Activated CD4-positive, alpha-beta T cell treated with anti-CD3 and anti-CD28 coated beads, Interleukin-10, Interleukin-2, amounts not matched to agents 100 ng/mL and 50 ng/mL, durations not matched to agents 16 hours and 8 hours (primary cell): ENCODE data around the gene USP8.
"Not testable (repeated sequence)": the region's sequence is repeated elsewhere in the genome, so short reads cannot be mapped to it uniquely, and the experiment has no call there.

ENCODE experiments used
- DNase-seq: peaks from one replicate; pipeline ENCODE4 v3.0.0-alpha.2; 2020

Gene USP8

DNA sequence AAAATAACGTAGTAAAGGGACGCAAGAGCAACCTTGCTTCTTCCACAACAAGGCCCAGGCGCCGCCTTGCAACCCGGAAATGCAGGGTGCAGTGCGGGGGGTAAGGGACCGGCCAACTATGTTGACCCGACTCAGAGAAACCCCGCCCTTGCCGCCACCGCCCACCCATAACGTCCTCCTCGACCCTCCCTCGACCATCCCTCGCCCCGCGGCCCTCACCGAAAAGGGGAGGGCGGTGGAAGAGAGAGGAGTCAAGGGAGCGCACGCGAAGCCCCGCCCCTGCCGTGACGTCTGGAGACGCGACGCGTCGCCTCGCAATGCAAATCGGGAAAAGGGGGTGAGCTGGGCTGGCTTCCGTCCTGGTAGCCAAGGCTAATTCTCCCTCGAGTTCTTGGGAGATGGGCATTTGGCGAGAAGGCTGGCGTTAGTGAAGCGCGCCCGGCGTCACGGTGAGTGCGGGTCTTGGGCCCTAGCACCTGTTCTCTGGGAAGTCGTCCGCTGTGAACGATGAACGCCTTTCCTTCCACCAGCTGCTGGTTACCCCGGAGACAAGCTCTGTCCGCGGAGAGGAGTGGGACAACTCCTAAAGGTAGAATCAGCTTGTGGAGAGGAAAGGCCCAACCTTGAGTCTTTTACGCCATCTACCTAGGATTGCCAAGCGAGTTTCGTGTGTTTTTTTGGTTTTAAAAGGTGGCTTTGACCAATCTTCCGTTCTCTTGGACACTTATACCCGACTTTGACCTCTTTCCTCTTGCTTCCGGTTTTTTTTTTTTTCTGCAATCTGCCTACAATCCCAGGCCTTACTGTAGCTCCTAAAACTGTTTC is at the start of gene USP8:
TSS of gene USP8 (plus strand) at position 340 of the 825 bp plus-strand sequence. CDS start 14,669 bp downstream, outside the sequence.
- peak; percentile 97 for DNase-seq

DNA sequence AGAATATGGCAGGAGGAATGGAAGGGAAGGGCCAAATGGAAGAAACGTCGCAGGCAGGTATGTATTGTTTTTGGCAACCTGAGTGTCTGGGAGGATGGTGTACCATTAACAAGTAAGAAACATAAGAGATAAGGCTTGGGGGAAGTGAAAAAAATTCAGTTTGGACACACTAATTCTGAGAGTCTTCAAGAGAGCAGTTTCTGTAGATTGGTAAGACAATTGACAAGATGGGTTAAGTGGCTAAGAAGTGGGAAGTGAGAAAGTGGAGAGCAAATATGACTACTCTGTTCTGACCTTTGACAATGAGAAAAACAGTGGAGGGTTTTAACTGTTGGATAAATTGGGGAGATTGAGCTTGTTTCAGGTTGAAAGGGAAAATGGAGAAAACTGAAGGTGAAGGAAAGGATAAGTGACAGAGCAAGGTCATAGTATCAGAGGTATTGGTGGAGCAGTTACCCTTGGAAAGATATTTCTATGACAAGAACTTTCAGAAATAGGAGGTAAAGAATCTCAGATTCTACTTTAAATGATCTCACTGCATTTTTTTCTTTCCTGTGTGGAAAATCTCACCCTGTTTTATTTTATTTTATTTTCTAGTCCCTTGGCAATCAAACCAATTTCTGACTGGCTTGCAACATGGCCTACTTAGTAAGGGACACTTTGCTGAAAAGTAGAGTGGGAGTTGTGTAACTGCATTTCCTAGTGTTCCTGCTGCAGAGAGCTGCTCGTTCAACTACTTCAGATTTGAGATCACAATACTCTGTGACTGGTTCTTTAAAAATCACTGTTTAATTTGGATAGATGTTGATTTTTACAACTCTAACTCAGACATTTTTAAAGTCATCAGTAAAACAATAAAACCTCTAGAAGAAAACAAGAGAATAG is 46.1 kb upstream of the USP8 start:
- DNase-seq: peak; percentile 86

DNA sequence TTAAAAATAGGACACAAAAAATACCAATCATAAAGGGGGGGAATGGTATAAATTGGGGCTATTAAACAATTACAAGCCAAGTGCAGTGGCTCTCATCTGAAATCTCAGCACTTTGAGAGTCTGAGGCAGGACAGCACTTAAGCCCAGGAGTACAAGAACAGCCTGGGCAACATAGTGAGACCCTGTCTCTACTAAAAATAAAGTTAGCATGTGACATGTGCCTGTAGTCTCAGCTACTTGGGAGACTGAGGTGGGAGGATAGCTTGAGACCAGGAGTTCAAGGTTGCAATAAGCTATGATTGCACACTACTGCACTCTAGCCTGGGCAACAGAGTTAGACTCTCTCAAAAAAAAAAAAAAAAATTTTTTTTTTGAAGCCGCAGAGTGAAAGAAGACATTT is 45.4 kb upstream of the USP8 start:
- no peak for DNase-seq

DNA sequence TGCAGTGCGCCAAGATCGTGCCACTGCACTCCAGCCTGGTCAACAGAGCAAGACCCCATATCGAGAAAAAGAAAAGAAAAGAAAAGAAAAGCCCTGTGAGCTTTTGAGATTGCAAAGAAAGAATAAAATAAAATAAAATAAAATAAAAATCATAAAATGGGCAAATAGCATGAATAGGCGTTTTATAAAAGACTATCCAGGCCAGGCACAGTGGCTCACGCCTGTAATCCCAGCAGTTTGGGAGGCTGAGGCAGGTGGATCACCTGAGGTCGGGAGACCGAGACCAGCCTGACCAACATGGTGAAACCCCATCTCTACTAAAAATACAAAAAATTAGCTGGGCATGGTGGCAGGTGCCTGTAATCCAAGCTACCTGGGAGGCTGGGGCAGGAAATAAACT is 44.8 kb upstream of the USP8 start:
- not testable (repeated sequence) for DNase-seq

DNA sequence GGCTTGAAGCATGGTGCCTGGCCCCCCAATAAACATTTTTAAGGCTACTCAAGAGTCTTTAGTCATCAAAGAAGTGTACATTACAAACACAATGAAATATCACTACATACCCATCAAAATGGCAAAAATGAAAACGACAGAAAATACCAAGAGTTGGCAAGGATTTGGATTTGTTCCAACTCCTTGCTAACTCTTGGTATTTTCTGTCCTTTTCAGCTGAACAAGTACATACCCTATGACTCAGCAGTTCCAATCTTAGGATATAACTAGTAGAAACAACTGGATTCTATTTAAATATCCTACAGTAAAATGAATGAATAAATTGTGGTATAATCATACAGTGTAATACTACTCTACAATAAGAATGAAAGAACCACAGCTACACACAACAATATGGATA is 44.1 kb upstream of the USP8 start:
- no peak for DNase-seq

DNA sequence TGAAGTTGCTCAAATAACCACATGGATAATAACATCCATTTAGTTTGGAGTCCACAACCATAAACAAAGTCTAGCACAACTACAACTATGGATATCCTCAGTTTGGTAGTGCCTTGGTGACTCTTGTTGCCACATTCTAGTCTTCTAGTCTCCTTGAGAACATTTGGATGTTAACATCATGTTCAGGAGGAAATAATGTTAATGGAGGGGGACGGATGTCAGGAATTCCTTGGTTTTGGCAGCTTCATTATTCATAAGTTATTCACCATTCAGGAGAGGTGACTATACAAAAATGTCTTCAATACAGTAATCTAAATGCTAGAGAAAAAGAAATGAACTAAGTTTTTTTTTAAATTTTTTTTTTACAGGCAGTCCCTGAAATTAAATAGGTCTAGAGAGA is 42.8 kb upstream of the USP8 start:
- no peak for DNase-seq

DNA sequence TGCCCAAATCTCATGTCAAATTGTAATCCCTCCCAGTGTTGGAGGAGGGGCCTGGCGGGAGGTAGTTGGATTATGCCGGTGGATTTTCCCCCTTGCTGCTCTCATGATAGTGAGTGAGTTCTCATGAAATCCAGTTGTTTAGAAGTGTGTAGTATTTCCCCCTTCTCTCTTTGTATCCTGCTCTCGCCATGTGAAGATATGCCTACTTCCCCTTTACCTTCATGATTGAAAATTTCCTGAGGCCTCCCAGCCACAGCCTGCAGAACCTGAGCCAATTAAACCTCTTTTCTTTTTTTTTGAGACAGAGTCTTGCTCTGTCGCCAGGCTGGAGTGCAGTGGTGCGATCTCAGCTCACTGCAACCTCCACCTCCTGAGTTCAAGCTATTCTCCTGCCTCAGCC is 41.8 kb upstream of the USP8 start:
- not testable (repeated sequence) for DNase-seq

DNA sequence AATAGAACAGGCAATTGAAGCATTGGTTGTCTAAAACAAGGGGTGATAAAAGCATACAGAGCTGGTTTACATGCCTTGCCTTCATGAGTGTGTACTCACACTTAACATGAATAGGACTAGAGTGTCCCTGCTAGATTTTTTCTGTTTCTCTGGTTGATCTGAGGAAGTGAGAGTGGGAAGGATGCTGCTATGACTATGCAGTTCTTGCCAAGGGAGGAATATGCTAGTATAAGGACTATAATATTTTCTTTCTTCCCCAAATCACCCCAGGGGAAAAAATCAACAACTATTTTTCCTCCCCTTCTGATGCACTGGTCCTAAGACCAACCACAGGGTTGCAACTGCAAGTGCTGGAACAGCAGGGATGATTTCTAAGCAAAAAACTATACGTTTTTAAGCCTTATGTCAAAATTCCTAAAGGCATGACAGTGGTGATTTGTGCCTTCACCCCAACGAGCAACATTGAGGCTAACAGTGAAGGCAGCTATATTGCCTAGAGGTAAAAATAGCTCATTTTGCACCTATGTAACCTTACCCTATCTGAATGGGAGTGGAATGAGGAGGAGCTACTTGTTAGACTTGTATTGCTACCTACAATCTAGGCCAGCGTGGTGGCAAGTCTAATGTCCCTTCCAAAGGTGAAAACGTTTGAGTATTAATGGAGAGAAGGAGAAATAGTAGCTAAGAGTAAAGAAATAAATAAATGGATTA is 33.5 kb upstream of the USP8 start:
- DNase-seq: peak; percentile 4

DNA sequence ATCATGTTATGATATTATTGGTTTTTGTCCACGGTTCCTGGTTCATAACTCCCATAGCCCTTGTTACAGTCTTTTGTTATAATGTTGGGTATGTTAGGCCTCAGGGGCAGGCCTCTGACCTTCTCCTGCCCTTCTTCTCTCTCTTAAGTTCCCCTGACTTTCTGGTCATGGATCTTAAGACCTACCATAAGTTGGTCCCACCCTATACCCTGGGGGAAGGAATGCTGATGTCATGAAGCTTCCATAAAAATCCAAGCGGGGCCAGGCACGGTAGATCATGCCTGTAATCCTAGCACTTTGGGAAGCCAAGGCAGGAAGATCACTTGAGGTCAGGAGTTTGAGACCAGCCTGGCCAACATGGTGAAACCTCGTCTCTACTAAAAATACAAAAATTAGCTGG is 32.6 kb upstream of the USP8 start:
- not testable (repeated sequence) for DNase-seq

DNA sequence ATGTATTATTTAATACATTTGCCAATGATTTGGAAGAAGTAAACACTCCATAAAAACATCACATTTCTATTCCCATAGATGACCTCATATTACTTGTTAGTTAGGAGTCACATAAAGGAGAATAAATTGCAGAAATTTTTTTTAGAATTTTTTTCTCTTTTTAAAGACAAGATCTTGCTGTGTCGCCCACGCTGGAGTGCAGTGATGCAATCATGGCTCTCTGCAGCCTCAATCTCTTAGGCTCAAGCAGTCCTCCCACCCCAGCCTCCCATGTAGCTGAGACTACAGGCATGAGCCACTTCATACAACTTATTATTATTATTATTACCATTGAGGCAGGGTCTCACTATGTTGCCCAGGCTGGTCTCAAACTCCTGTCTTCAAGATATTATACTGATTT is 12.3 kb upstream of the USP8 start:
- DNase-seq: no peak

DNA sequence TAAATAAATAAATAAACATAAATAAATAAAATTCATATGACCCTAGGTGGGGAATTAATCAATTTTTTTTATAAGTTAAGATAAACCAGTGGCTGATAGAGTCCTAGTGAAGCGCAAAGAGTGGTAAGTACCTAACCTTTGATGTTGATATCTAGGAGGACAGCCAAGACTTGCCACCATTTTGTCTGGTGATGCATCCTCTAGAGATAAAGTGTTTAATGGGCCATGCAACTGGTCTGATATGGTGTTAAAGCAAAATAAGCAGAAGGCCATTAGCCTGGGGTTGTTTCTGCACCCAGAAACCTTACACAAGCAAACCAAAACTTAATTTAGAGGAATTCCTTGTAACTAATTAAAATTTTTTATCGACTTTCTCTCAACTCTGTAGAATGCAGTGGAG is 9.6 kb upstream of the USP8 start:
- no peak for DNase-seq

DNA sequence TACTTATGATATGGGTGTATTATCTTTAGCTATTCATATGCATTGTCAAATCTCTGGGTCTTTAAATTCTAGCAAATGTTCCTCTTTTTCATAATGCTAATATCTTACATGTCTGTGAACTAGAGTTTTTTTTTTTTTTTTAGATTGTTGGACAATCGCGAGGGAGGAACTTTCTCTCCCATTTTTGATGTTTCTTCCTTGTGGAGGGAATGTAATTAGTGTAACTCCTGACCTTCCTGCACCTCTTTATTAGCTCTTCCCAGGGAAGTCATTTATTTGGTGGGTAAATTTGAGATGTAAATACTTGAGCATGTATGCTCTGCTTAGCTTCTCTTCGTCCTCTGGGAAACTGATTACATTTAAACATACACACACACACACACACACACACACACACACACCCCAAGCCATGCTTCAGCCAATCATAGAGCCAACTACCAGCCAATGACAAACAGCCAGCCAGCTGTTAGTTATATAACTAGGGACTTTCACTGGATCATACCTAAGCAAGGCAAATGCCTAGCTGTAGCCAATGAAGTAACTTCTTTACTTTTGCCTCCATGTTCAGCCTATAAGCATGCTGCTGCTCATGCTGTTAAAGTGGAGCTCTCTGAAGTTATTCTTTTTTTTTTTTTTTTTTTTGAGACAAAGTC is 8.3 kb upstream of the USP8 start:
- DNase-seq: no peak

DNA sequence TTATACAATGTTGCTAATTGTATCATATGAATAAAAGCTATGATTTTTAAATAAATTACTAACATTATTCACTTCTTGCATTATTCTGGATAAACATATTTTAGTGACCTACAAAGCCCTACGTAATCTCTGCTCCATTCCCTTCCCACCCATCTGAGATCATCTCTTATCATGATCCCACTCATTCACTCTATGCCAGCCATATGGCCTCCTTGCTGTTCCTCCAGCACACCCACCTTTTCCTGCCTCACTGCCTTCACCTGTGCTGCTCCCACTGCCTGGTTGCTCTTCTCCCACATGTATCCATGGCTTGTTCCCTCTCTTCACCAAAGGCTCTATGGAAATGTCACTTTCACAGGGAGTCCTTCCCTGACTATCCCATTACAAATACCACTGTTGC is 7.3 kb upstream of the USP8 start:
- DNase-seq: no peak

DNA sequence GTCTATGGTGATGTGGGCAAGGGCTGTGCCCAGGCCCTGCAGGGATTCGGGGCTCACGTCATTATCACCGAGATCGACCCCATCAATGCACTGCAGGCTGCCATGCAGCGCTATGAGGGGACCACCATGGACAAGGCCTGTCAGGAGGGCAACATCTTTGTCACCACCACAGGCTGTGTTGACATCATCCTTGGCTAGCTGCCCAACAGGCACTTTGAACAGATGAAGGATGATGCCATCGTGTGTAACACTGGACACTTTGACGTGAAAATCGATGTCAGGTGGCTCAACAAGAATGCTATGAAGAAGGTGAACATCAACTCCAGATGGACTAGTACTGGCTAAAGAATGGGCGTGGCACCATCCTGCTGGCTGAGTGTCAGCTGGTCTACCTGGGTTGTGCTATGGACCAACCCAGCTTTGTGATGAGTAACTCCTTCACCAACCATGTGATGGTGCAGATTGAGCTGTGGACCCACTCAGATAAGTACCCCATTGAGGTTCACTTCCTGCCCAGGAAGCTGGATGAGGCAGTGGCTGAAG is 6.1 kb upstream of the USP8 start:
- DNase-seq: no peak

DNA sequence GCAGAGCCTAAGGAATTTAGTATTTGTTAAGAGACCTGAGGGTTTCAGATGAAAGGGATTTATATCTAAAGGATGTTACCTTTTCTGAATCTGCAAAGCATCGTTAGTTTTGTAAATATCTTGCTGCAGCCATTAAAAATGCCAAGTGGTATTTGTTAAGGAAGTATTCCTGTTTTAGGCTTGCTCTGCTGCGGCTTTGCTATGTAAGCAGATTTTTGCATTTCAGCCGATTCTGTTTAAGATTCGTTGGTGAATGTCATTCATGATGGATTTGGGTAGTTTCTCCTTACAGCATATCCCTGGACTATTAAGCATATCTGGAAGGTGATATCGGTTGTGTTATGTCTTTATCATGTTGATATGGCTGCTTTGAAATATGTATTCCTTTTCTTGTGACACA is 1.0 kb downstream of the USP8 start:
- DNase-seq: no peak

DNA sequence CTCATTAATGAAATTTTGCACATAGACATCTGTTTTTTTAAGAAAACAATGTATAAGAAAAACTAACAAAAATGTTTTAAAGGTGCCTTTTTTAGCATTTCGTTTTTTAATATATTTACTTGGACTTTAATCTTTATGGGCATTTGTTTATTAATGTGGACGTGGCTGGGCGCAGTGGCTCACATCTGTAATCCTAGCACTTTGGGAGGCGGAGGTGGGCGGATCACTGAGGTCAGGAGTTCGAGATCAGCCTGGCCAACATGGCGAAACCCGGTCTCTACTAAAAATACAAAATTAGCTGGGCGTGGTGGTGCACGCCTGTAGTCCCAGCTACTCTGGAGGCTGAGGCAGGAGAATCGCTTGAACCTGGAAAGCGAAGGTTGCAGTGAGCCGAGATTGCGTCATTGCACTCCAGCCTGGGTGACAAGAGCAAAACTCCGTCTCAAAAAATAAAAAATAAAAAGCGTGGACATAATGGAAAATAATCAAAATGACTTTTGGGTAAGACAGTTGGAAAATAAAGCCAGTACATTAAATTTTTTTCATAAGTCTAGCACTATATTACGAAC is 1.6 kb downstream of the USP8 start:
- not testable (repeated sequence) for DNase-seq

DNA sequence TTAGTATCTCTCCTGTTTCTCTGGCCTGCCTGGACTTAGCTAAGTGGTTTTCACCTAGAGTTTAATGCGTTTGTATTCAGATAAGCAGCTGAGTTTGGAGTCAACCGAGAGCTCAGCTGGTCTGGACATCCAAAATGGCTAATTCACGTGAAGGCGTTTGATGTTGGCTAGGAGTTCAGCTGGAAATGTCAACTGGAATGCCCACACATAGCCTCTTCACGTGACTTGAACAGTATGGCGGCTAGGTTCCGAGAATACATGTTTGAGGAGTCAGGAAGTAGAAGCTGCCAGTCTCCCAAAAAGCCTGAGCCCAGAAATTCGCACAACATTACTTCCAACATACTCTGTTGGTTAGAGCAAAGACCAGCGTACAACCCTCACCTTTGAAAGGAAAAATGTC is 2.2 kb downstream of the USP8 start:
- DNase-seq: no peak

DNA sequence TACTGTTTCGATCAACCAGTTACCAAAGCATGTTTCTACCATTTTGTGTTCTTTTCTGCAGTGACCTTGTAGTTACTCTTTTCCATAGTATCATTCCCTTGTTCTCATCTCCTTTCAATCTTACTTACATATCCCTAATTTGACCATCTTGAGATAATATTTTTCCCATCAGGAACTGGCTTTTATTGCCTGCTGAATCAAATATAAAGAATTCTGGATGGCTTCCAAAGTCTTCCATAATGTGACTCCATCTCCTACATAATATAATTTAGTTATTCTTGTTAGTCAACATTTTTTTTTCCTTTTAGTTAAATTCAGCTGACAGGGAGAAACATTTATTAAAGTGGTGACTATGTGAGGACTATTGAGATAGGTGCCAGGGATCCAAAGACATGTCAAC is 7.0 kb downstream of the USP8 start:
- no peak for DNase-seq

DNA sequence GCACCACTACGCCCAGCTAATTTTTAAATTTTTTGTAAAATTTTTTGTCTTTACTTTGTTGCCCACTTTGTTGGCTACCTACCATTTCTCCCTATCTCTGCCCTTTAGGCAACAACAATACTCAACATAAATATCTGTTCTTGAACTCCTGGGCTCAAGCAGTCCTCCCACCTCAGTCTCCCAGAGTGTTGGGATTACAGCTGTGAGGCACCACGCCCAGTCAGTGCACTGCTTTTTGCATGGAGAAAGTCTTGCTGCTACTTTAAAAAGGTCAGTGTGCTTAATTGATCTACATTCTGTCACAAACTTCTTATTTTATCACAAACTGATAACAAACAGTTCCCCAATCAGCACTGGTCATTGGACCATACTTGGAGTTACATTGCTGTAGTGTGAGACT is 8.0 kb downstream of the USP8 start:
- DNase-seq: no peak

DNA sequence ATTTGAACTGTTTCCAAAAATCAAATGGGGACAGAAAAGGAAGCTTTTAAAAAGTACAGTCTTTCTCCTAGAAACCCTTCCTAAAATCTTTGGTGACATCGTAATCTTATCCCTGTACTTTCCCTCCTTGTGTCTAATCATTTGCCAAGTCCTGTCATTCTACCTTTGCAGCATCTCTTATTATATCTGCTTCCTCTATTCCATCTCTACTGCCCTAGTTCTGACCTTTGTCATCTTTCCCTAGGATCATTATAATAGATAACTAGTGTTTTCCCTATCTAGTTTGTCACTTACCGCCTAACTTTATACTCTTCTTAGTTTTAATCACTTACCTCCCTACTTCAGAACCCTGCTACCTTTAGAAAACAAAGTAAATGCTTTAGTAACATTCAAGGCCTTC is 11.6 kb downstream of the USP8 start:
- DNase-seq: no peak

DNA sequence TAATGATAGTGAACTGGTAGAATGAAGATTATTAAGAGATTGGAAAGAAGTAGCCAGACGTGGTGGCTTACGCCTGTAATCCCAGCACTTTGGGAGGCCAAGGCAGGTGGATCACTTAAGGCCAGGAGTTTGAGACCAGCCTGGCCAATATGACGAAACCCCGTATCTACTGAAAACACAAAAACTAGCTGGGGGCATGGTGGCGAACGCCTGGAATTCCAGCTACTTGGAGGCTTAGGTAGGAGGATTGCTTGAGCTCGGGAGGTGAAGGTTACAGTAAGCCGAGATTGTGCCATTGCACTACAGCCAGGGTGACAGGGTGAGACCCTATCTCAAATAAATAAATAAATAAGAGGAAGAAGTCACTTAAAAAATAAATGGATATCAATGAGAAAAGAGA is 14.0 kb downstream of the USP8 start:
- DNase-seq: no peak

DNA sequence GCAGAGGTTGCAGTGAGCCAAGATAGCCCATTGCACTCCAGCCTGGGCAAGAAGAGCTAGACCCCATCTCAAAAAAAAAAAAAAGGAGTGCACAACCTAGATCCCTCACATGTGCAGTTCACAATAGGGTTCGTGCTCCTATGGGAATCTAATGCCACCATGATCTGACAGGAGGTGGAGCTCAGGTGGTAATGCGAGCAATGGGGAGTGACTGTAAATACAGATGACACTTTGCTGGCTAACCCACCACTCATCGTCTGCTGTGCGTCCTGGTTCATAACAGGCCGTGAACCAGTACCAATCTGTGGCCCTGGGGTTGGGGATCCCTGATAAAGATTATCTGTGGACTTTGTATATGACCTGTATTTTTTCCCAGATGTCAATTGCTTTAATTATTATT is 16.7 kb downstream of the USP8 start:
- no peak for DNase-seq
